Activated T-helper 1 cell treated with anti-CD3 and anti-CD28 coated beads, Interleukin-12 subunit alpha, Interleukin-12 subunit beta, Interleukin-2, Interleukin-4 antibody, amounts not matched to agents 30 ng/mL and 10 ng/mL and 1 ng/mL, durations not matched to agents 14 hours and 24 hours and 36 hours (primary cell): ENCODE measurements around the gene MRPL45. TPM values are rescaled to one million over a fixed set of nuclear protein-coding genes. Genes with fewer than 3 reads are reported as not detected.

Source experiments
- DNase-seq: peaks from one replicate; pipeline ENCODE4 v3.0.0; 2021; ENCODE audit warnings: low spot score
- H3K27ac Mint-ChIP-seq: one replicate; pipeline ENCODE4 v1.8.0; 2021; ENCODE audit warnings: mild to moderate bottlenecking, mixed read lengths
- H3K27me3 Mint-ChIP-seq: one replicate; pipeline ENCODE4 v1.8.0; 2022; ENCODE audit warnings: mild to moderate bottlenecking, moderate library complexity, mixed read lengths; ENCODE audit not compliant: insufficient read depth
- H3K36me3 Mint-ChIP-seq: one replicate; pipeline ENCODE4 v1.8.0; 2021; ENCODE audit warnings: low read depth, mixed read lengths
- H3K4me1 Mint-ChIP-seq: one replicate; pipeline ENCODE4 v1.8.0; 2021; ENCODE audit warnings: low read depth, mixed read lengths
- H3K4me3 Mint-ChIP-seq: one replicate; pipeline ENCODE4 v1.8.0; 2021; ENCODE audit warnings: mild to moderate bottlenecking, moderate library complexity, mixed read lengths
- H3K9me3 Mint-ChIP-seq: one replicate; pipeline ENCODE4 v1.8.0; 2021; ENCODE audit warnings: mixed read lengths
- intact Hi-C: fragments of 100-400 bp; cut with micrococcal nuclease; formaldehyde crosslinking; loops from one replicate; pipeline ENCODE4 v1.15.1; 2024
- total RNA-seq: library from RNA; stranded (reverse); gene quantifications from 2 replicates; pipeline ENCODE4 v1.2.3, GENCODE V29; 2022

The MRPL45 gene
- total RNA-seq, 1 donor from 2014 or later: 43.1 TPM

DNA sequence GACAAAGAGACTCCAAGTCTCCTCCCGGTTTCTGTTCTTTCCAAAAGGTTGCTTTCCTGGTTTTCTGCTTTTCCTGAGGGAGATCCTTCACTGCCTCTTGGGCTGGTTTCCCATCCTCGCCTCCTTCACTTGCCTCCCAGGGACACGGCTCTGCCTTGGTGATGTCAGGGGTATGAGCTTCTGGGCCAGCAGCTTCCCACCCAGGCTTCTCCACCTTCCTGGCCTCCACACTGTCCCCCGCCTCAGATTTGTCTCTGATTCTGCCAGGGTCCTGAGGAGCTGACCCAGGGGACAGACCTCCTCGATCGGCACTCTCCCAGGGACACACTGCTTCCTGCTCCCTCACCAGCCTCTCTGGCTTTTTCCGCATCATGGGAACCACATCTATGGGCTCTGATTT, 32.3 kb downstream of the MRPL45 start:
- Mint-ChIP-seq H3K9me3 (no peaks in the 10 kb centered on the region), H3K27ac (no peak overlapping the region), H3K4me3 (no peak overlapping the region), H3K36me3 (no peaks in the 10 kb centered on the region), H3K4me1 (no peaks in the 10 kb centered on the region), H3K27me3 (peaks cover 2% of the 10 kb centered on the region)
- DNase-seq: no peak
- intact Hi-C loops: no loop called here

DNA sequence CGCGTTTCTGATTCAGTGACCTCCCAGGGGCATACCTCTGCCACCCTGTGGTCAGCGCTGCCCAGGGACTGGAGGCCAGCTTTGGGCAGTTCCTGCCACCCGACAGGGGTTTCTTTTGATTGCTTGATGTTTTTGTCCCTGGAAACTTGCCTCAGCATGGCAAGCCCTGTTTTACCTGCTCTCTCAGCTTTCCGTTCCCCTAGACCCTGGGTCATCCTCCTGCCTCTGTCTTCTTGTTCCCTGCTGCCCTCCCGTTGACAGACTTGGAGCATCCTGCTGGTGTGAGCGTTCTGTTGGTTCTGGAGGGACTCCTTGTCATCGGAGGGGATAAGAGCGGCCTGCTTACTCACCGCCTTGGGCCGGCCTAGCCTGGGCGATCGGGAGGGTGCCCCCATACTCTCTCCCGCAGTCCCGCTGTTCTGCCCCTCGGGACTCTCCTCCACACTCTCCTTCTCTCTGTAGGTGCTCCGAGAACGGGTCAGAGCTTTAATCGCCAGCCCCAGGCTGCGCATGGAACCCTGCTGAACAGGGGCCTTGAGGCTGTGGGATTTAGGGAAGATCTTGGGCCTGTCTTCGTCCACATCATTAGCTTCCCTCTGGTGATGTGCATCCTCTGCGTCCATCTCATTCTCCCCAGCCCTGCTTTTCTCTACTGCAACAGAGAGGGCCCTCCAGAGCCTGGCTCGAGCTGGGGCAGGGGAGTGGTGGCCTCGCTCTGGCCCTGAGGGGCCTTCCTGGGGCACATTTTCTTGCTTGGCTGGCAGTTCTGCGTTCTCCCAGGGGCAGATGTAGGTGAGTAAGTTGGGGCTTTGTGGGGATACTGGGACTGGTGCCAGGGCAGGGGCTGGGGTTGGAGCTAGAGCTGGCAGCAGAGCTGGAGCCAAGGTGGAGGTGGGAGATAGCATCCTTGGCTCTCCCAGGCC, 33.1 kb downstream of the MRPL45 start:
- intact Hi-C loops: no loop called here
- peaks cover 2% of the 10 kb centered on the region for H3K27me3 Mint-ChIP-seq
- no peak overlapping the region for H3K4me3 Mint-ChIP-seq
- H3K9me3 Mint-ChIP-seq: no peaks in the 10 kb centered on the region
- no peak for DNase-seq
- no peaks in the 10 kb centered on the region for H3K36me3 Mint-ChIP-seq
- H3K27ac Mint-ChIP-seq: no peak overlapping the region
- no peaks in the 10 kb centered on the region for H3K4me1 Mint-ChIP-seq

DNA sequence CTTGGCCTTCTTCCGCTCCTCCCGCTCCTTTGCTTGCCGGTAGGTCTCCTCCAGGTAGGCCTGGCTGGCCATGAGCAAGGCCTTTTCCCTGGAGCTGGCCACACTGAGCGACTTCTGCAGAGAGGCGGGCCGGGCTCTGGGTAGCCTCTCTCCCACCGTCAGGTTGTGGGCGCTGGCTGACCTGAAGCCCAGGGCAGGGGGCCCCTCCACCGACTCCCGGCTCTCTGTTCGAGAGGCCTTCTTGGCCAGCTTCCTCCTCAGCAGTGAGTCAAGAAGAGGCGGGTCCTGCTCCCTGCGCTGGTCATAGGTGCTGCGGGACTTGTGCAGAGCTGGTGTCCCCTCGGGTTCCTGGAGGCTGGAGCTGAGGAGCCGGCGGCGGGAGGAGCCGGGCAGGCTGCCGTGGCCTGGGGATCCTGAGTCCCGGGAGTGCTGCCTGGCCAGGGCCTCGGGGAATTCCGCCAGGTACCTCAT, 34.0 kb downstream of the MRPL45 start:
- intact Hi-C loops: no loop called here
- no peak overlapping the region for H3K27ac Mint-ChIP-seq

DNA sequence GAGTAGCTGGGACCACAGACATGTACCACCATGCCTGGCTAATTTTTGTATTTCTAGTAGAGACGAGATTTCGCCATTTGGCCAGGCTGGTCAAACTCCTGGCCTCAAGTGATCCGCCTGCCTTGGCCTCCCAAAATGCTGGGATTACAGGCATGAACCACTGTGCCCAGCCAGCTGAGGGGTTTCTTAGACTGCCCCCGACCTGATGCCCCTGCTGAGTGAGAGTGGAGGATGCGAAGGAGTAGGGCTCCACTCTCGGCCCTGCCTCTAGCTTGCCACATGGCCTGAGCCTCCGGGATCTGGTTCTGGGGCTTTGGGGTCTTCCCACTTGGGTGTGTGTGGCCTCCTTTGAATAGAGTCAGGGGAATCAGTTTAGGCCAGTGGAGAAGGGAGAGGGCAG, 35.8 kb downstream of the MRPL45 start:
- Mint-ChIP-seq H3K4me3 (no peak overlapping the region), H3K4me1 (no peaks in the 10 kb centered on the region), H3K27me3 (peaks cover 2% of the 10 kb centered on the region), H3K27ac (no peak overlapping the region), H3K9me3 (no peaks in the 10 kb centered on the region), H3K36me3 (no peaks in the 10 kb centered on the region)
- no peak for DNase-seq
- intact Hi-C loops: no loop called here

More for the DNA sequence above, 34.0 kb downstream of the MRPL45 start:
- H3K27me3 Mint-ChIP-seq: peaks cover 2% of the 10 kb centered on the region
- H3K4me1 Mint-ChIP-seq: no peaks in the 10 kb centered on the region
- H3K36me3 Mint-ChIP-seq: no peaks in the 10 kb centered on the region
- no peak for DNase-seq
- no peak overlapping the region for H3K4me3 Mint-ChIP-seq
- H3K9me3 Mint-ChIP-seq: no peaks in the 10 kb centered on the region

DNA sequence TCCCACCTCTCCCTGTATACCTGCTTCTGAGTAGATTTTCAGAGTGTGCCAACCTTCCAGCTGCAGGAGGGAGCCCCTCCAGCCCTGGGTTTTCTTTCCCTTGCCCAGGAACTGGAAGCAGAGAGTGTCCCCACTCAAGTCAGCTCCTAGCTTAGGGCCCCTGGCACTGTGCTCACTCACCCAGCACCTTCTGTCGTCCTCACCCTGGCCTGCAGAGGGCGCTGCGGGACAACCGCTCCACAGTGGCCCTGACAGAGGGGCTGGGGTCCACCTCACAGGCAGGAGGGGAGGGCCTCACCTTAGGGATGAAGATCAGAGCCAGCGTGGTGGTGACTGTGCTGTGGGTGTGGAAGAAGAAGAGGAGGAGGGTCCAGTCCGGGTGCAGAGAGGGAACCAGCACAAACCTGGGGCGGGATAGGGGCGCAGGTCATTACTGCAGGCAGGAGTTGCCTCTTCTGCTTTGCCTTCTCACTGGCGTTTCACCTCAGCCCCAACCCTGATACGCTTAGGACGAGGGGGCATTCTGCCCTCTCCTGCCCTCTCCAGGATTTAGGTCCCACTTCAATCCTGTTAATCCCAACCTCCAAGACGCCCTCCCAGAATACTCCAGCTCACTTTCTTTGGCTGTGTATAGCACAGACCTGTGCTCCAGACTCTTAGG, 36.8 kb downstream of the MRPL45 start:
- intact Hi-C loops: no loop called here
- Mint-ChIP-seq H3K9me3 (no peaks in the 10 kb centered on the region), H3K27me3 (peaks cover 2% of the 10 kb centered on the region), H3K27ac (no peak overlapping the region), H3K4me3 (no peak overlapping the region), H3K36me3 (no peaks in the 10 kb centered on the region), H3K4me1 (no peaks in the 10 kb centered on the region)
- DNase-seq: peak; percentile 20

DNA sequence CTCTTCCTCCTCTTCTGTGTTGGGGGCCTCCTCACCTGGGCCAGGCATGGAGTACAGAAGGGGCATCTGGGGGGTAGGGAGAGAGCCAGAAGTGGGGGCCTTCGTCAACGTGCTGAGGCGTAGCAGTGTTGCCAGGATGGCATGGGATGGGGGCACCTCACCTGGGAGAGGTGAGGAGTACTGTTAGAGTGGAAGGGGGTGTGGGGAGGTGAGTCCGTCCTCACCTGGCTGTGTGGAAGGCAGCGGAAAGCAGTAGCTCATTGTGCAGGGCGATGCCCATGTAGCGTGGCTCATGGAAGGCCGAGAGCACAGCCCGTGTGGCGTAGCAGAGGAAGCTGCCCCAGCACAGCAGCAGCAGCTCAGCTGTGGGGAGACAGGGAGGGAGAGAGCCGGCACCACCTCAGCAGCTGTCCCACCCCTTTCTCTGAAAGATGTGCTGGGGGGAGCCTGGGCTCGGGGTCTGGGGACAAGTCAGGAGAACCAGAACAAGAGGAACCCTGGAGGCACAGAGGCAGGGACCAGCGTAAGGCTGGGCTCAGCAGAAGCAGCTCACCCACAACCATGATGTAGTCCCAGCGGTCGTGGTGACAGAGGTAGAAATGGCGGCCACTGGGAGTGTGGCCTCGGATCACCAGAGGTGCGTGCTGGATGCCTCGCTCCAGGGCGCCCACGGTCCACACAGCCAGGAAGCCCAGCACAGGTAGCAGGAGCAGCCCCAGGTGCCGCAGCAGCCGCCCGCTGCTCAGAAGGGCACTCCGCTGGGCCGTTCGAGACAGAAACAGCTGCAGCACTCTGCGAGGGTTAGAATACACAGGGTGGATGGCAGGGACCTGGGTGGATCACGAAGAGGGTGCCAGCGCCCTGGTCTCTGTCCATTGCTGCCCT, 37.8 kb downstream of the MRPL45 start:
- H3K36me3 Mint-ChIP-seq: no peaks in the 10 kb centered on the region
- intact Hi-C loops: no loop called here
- no peaks in the 10 kb centered on the region for H3K9me3 Mint-ChIP-seq
- H3K27me3 Mint-ChIP-seq: peaks cover 2% of the 10 kb centered on the region
- H3K27ac Mint-ChIP-seq: no peak overlapping the region
- no peak for DNase-seq
- no peak overlapping the region for H3K4me3 Mint-ChIP-seq
- no peaks in the 10 kb centered on the region for H3K4me1 Mint-ChIP-seq

DNA sequence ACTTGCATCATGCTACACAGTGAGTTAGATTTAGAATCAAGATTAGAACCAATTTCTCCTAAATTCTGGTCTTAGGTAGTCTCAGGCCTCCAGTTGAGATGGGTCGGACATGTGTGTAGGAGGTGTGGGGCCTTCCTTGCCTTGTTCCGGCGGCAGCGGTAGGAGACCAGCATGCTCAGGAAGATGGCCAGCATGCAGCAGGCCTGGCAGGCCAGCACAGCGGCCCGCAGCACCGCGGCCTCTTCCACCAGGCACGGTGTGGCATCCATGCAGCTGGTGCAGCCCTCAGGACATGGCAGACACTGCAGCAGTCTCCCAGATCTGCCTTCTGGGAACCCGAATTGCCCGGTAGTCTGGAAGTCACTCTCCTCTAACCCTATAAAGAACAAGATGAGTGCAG, 39.9 kb downstream of the MRPL45 start:
- H3K27me3 Mint-ChIP-seq: peaks cover 2% of the 10 kb centered on the region
- no peaks in the 10 kb centered on the region for H3K9me3 Mint-ChIP-seq
- intact Hi-C loops: no loop called here
- H3K36me3 Mint-ChIP-seq: no peaks in the 10 kb centered on the region
- no peak overlapping the region for H3K4me3 Mint-ChIP-seq
- H3K4me1 Mint-ChIP-seq: no peaks in the 10 kb centered on the region
- no peak for DNase-seq
- H3K27ac Mint-ChIP-seq: no peak overlapping the region

DNA sequence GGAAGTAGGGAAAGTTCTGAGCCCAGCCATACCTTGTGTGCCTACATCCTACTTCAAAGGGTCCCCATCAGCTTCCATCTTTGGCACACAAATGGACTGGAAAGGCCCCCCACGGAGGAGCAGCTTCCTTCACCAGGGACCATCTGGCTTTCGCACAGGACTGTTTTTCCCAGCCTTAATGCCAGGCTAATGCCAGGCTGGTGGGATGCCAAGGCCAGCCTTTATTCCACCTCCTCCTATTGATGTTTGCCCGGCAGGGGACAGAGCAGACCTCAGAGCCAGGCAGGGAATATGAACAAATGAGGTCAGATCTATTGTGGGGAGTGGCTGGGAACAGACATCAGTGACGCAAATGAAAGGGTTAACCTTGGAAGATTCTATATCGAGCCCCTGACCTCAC, 41.1 kb downstream of the MRPL45 start:
- Mint-ChIP-seq H3K27me3 (peaks cover 2% of the 10 kb centered on the region), H3K27ac (no peak overlapping the region), H3K4me1 (no peaks in the 10 kb centered on the region), H3K9me3 (no peaks in the 10 kb centered on the region), H3K36me3 (no peaks in the 10 kb centered on the region), H3K4me3 (no peak overlapping the region)
- intact Hi-C loops: no loop called here
- DNase-seq: no peak

DNA sequence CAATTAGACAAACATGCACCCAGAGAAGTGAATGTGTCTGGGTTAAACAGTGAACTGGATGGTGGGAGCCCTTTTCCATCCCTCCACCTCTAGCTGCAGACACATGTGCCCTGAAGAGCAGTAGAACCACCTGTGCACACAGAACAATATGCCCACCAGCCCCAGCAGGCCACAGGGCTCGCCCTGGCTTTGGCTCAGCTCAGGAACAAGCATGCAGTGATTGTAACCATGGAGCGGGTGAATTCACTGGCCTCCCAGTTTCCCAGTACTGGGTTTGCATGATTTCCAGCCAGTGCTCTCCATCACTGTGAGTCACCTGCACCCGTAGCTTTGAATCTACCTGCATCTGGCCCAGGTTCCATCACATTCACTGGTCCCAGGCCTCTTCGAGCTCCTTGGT, 41.6 kb downstream of the MRPL45 start:
- Mint-ChIP-seq H3K4me1 (no peaks in the 10 kb centered on the region), H3K27ac (no peak overlapping the region), H3K27me3 (peaks cover 2% of the 10 kb centered on the region), H3K9me3 (no peaks in the 10 kb centered on the region), H3K4me3 (no peak overlapping the region), H3K36me3 (no peaks in the 10 kb centered on the region)
- intact Hi-C loops: no loop called here
- DNase-seq: no peak

DNA sequence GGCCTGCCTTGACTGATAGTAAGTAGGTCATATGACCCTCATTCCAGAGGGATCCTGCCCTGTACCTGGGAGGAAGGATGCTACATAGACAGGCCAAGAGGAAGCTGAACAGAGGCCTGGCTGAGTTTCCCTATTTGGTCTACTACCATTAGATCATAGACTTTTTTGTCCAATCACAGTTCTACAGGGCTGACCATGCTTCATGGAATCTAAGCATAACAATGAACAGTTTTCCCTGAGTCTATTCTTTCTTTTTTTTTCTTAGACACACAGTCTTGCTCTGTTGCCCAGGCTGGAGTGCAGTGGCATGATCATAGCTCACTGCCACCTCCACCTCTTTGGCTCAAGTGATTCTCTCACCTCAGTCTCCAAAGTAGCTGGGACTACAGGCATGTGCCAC, 42.9 kb downstream of the MRPL45 start:
- H3K9me3 Mint-ChIP-seq: no peaks in the 10 kb centered on the region

DNA sequence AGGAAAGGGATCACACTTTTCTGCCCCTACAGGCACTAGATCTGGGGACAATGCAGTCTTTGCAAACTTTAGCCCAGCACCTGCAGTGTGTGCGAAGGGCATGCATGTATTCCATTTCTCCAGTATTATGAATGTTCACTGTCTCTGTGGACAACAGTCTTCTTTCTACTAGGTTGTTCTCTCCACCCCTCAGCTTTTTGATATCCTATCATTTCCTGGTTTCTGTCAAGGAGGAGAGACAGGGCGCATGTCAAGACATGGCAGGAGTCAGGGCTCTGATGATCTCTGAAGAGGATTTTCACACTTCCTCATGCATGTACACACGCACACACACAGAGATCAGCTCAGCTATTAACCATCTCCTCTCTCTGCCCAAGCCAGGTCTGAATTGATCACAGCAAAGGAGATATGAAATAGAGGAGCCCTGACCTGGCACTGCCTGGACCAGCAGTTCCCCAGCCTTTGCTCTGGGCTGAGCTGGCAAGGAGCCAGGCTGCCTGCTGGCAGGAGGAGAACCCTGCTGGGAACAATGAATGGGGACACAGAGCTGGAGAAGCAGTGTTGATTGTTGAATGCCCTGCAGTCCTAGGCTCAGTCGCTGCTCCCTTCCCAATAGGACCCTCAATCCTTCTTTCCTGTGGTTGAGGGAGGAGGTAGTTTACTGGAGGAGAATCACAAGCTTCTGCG, 44.2 kb downstream of the MRPL45 start:
- Mint-ChIP-seq H3K36me3 (no peaks in the 10 kb centered on the region), H3K4me1 (no peaks in the 10 kb centered on the region), H3K27ac (no peak overlapping the region), H3K4me3 (no peak overlapping the region), H3K27me3 (peaks cover 7% of the 10 kb centered on the region), H3K9me3 (no peaks in the 10 kb centered on the region)
- intact Hi-C loops: no loop called here
- DNase-seq: no peak

More for the DNA sequence above, 42.9 kb downstream of the MRPL45 start:
- Mint-ChIP-seq H3K36me3 (no peaks in the 10 kb centered on the region), H3K27me3 (peaks cover 5% of the 10 kb centered on the region), H3K4me1 (no peaks in the 10 kb centered on the region), H3K4me3 (no peak overlapping the region), H3K27ac (no peak overlapping the region)
- intact Hi-C loops: no loop called here
- DNase-seq: no peak

DNA sequence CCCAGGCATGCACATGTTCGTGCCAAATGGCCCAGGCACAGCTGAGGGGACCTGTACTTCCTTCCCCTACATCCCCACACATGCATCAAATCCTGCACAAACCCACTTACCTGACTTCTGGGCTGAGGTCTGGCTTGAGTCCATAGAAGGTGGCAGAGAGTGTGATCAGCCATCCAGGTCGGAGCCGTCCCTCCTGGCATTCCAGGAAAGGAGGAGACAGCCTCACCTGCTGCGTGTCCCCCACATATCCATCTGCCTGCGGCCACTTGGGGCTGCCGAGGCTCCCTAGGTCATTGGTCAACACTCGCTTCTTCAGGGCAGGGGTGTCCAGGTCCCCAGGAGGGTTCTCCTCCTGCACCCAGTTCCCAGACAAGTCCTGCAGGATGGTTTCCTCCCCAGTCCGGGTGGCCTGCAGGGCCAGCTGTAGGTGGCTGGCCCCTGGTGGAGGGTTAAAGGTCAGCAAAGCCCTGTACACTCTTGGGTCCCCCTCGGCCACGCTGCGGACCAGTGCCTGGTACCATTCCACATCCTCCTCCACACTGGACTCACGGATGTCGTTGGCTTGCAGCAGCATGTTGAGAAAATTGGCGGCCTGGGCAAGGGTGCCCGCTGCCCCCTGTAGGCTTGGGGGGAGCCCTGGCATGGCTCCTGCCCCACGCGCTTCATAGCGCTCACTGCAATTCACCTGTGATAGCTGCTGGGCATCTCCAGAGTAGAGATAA, 46.1 kb downstream of the MRPL45 start:
- Mint-ChIP-seq H3K4me3 (no peak overlapping the region), H3K9me3 (no peaks in the 10 kb centered on the region), H3K27ac (no peak overlapping the region), H3K4me1 (no peaks in the 10 kb centered on the region), H3K36me3 (no peaks in the 10 kb centered on the region), H3K27me3 (peaks cover 4% of the 10 kb centered on the region)
- DNase-seq: no peak
- intact Hi-C loops: no loop called here
